NCI-H1417 (cell line): Measurements from ENCODE around the gene KRTAP12-4.
"Not testable (repeated sequence)": the region's sequence is repeated elsewhere in the genome, so short reads cannot be mapped to it uniquely, and the experiment has no call there.

Experiments
- DNase-seq, 3 experiments: peaks; one replicate each; lab custom pipeline; 2025; lab: John Stamatoyannopoulos, UW

The KRTAP12-4 gene

GRCh38 chr21:44611551-44611950, 42.9 kb downstream of the KRTAP12-4 start:
- no peak for DNase-seq

DNA sequence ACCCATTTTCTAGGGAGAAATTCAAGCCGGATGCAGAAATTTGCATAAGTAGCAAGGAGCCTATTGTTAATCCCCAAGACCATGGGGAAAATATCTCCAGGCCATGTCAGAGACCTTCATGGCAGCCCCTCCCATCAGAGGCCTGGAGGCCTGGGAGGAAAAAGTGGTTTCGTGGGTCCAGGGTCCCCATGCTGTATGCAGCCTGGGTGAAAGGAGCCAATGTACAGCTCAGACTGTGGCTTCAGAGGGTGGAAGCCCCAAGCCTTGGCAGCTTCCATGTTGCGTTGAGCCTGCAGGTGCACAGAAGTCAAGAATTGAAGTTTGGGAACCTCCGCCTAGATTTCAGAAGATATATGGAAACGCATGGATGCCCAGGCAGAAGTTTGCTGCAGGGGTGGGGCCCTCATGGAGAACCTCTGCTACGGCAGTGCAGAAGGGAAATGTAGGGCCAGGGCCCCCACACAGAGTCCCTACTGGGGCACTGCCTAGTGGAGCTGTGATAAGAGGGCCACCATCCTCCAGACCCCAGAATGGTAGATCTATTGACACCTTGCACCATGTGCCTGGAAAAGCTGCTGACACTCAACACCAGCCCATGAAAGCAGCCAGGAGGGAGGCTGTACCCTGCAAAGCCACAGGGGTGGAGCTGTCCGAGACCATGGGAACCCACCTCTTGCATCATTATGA, 44.2 kb downstream of the KRTAP12-4 start:
- DNase-seq, result not testable (repeated sequence)

DNA sequence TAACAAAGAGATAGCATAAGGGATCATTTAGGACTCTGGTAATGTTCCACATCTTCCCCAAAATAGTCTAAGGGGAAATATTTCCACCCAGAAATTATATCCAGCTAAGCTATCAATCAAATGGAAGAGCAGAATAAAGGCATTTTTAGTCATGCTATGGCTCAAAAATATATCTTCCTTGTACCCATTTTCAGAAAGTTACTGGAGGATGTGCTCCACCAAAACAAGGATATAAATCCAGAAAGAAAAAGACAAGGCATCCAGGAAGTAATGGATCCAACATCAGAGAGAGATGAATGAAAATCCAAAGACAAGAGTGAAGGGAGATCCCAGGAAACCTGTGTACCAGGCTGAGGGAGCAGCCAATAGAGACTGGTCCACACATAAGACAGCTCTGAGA, 45.3 kb downstream of the KRTAP12-4 start:
- no peak for DNase-seq

DNA sequence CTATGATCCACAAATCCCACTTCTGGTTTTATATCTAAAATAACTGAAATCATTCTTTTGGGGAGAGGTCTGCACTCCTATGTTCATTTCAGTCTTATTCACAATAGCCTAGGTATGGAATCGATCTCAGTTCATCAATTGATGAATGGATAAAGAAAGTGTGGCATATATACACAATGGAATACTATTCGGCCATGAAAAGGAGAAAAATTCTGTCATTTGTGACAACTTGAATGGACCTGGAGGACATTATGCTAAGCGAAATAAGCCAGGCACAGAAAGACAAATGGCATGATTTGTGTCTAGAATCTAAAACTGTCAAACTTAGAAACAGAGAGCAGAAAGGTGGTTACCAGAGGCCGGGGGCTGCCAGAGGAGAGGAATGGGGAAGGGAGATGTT, 48.0 kb downstream of the KRTAP12-4 start:
- no peak for DNase-seq
